GM12891 (cell line): ENCODE measurements around the gene MKI67.

Source experiments
- PAX5 ChIP-seq: IDR thresholded peaks from 2 replicates; pipeline ENCODE4 v1.6.1; 2011; ENCODE audit warnings: low read length, moderate library complexity, mild to moderate bottlenecking; ENCODE audit not compliant: insufficient read depth, severe bottlenecking
- POLR2A ChIP-seq: IDR thresholded peaks from 2 replicates; pipeline ENCODE4 v1.6.1; 2011; ENCODE audit warnings: low read depth, low read length, control low read depth
- POLR2AphosphoS5 ChIP-seq: IDR thresholded peaks from 2 replicates; pipeline ENCODE4 v1.6.1; 2011; ENCODE audit warnings: low read depth, low read length, control low read depth
- POU2F2 ChIP-seq: IDR thresholded peaks from 2 replicates; pipeline ENCODE4 v1.6.1; 2011; ENCODE audit warnings: low read depth, mild to moderate bottlenecking, control low read depth, low read length, moderate library complexity
- SPI1 ChIP-seq: IDR thresholded peaks from 2 replicates; pipeline ENCODE4 v1.6.1; 2011; ENCODE audit warnings: low read depth, low read length, control low read depth
- TAF1 ChIP-seq: IDR thresholded peaks from 2 replicates; pipeline ENCODE4 v1.6.1; 2011; ENCODE audit warnings: low read depth, low read length, control low read depth

GRCh38 chr10:128147669-128148068, 21.4 kb upstream of the MKI67 start:
- TF ChIP-seq POLR2A (no peak), POLR2AphosphoS5 (no peak), PAX5 (no peak), SPI1 (no peak), TAF1 (no peak), POU2F2 (no peak)
